SK-N-MC (cell line): Measurements from ENCODE around the gene DENND4C.
"Not testable (repeated sequence)": the region's sequence is repeated elsewhere in the genome, so short reads cannot be mapped to it uniquely, and the experiment has no call there.

Experiments used
- EZH2 ChIP-seq: fragments of 200-600 bp; sonication (generic); IDR thresholded peaks from one replicate; pipeline ENCODE4 v1.6.1; 2017; ENCODE audit warnings: antibody characterized with exemption
- FOXP2 ChIP-seq: optimal IDR thresholded peaks from 2 replicates; pipeline ENCODE3; 2011; ENCODE audit warnings: mild to moderate bottlenecking, moderate library complexity; ENCODE audit not compliant: insufficient read depth; ENCODE audit errors: extremely low read length, control extremely low read depth
- POLR2AphosphoS5 ChIP-seq: IDR thresholded peaks from 2 replicates; pipeline ENCODE4 v1.6.1; 2012; ENCODE audit warnings: mild to moderate bottlenecking, low read depth, low read length, borderline replicate concordance

DNA sequence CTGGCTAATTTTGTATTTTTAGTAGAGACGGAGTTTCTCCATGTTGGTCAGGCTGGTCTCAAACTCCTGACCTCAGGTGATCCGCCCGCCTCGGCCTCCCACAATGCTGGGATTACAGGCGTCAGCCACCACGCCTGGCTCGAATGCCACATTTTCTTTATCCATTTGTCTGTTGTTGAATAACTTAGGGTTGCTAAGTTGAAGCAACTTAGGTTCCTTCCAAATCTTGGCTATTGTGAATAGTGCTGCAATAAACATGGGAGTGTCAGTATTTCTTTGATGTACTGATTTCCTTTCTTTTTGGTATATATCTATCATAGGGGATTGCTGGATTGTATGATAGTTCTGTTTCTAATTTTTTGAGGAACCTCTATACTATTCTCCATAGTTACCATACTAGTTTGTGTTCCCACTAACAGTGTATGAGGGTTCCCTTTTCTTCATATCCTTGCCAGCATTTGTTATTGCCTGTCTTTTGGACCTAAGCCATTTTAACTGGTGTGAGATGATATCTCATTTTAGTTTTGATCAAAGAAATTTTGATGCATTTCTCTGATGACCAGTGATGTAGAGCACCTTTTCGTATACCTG is 29.3 kb downstream of the DENND4C start:
- TF ChIP-seq EZH2, POLR2AphosphoS5, FOXP2: not testable (repeated sequence)
